Thymus (tissue), 11 donors: Measurements from ENCODE around the gene PRSS23. TPM values are rescaled to one million over a fixed set of nuclear protein-coding genes. Genes with fewer than 3 reads are reported as not detected.

Source experiments
- DNase-seq, 9 donors: peaks; one replicate each; pipeline ENCODE4 v3.0.0-alpha.2; 2013; ENCODE audit warnings: low spot score in 9 of 9, low read depth in 6 of 9, missing footprints in 1 of 9
- H3K27ac ChIP-seq, 2 donors: one replicate each; pipeline ENCODE4 v1.5.1; 2013; ENCODE audit warnings: control low read depth in 1 of 2, low read depth in 1 of 2, low read length in 1 of 2, mild to moderate bottlenecking in 1 of 2, moderate library complexity in 1 of 2
- H3K27me3 ChIP-seq, 2 donors: one replicate each; pipeline ENCODE4 v1.5.1; 2013; ENCODE audit warnings: low read length in 1 of 2; ENCODE audit not compliant: control insufficient read depth in 2 of 2, insufficient read depth in 1 of 2
- H3K36me3 ChIP-seq, 2 donors: one replicate each; pipeline ENCODE4 v1.5.1; 2013; ENCODE audit warnings: low read length in 1 of 2, mild to moderate bottlenecking in 1 of 2, moderate library complexity in 1 of 2; ENCODE audit not compliant: control insufficient read depth in 2 of 2, insufficient read depth in 2 of 2
- H3K4me1 ChIP-seq, 2 donors: one replicate each; pipeline ENCODE4 v1.5.1; 2013; ENCODE audit warnings: low read length in 2 of 2; ENCODE audit not compliant: control insufficient read depth in 2 of 2, insufficient read depth in 2 of 2
- H3K4me3 ChIP-seq, 2 donors: one replicate each; pipeline ENCODE4 v1.5.1; 2013; ENCODE audit warnings: low read length in 2 of 2, control low read depth in 1 of 2, mild to moderate bottlenecking in 1 of 2
- H3K9me3 ChIP-seq, 2 donors: one replicate each; pipeline ENCODE4 v1.5.1; 2013; ENCODE audit warnings: low read length in 1 of 2, mild to moderate bottlenecking in 1 of 2; ENCODE audit not compliant: control insufficient read depth in 2 of 2, insufficient read depth in 1 of 2
- WGBS: extraction: QIAGEN DNeasy Blood & Tissue Kit; methylation state at CpG from one replicate; pipeline ENCODE4 v1.1.7; 2013; 5-methylcytosine and 5-hydroxymethylcytosine counted together
- polyA plus RNA-seq: library from polyadenylated mRNA; stranded (reverse); fragments of 200-250 nt; gene quantifications from one replicate; pipeline ENCODE4 v1.2.3, GENCODE V29; 2013
- total RNA-seq: library from RNA; stranded (reverse); fragments of 120-200 nt; gene quantifications from one replicate; pipeline ENCODE4 v1.2.4, GENCODE V29; 2013
- donor health status: healthy.

PRSS23 gene
- total and polyA plus RNA-seq, 2 donors, result 8.9 to 22.4 TPM

- Histone ChIP-seq H3K4me3 (no peak overlapping the region), H3K27me3 (peaks cover 28 to 33% of the 10 kb centered on the region in 2 donors), H3K9me3 (no peaks in the 10 kb centered on the region), H3K4me1 (peaks cover 0 to 4% of the 10 kb centered on the region in 2 donors), H3K27ac (no peak overlapping the region), H3K36me3 (no peaks in the 10 kb centered on the region)
- no peak for DNase-seq
- 95% methylated on average over 4 of the region's 4 CpGs for WGBS
Measured at GRCh38 chr11:86804951-86805350, 4.6 kb downstream of the PRSS23 start.

GRCh38 chr11:86805873-86806310 lies 5.5 kb downstream of the PRSS23 start:
- Histone ChIP-seq H3K9me3 (no peaks in the 10 kb centered on the region), H3K36me3 (no peaks in the 10 kb centered on the region), H3K4me1 (no peaks in the 10 kb centered on the region), H3K27me3 (peaks cover 19 to 26% of the 10 kb centered on the region in 2 donors), H3K27ac (no peak overlapping the region), H3K4me3 (no peak overlapping the region)
- WGBS, result 60% methylated on average over 2 of the region's 2 CpGs
- DNase-seq, result no peak

GRCh38 chr11:86806903-86807302 lies 6.6 kb downstream of the PRSS23 start:
- Histone ChIP-seq H3K4me3 (no peak overlapping the region), H3K4me1 (no peaks in the 10 kb centered on the region), H3K9me3 (no peaks in the 10 kb centered on the region), H3K27me3 (peaks cover 9 to 16% of the 10 kb centered on the region in 2 donors), H3K36me3 (no peaks in the 10 kb centered on the region), H3K27ac (no peak overlapping the region)
- DNase-seq, result no peak
- WGBS, result 91% methylated on average over 3 of the region's 3 CpGs

GRCh38 chr11:86807360-86807759 lies 7.0 kb downstream of the PRSS23 start:
- Histone ChIP-seq H3K9me3 (no peaks in the 10 kb centered on the region), H3K4me1 (no peaks in the 10 kb centered on the region), H3K27me3 (peaks cover 4 to 11% of the 10 kb centered on the region in 2 donors), H3K36me3 (no peaks in the 10 kb centered on the region), H3K27ac (no peak overlapping the region), H3K4me3 (no peak overlapping the region)
- WGBS, result 96% methylated on average over 5 of the region's 5 CpGs
- DNase-seq, result no peak

- DNase-seq, result no peak
- Histone ChIP-seq H3K36me3 (no peaks in the 10 kb centered on the region), H3K27ac (no peak overlapping the region), H3K4me1 (no peaks in the 10 kb centered on the region), H3K9me3 (no peaks in the 10 kb centered on the region), H3K27me3 (no peaks in the 10 kb centered on the region), H3K4me3 (no peak overlapping the region)
Measured at GRCh38 chr11:86809561-86809960, 9.2 kb downstream of the PRSS23 start.

- Histone ChIP-seq H3K4me1 (no peaks in the 10 kb centered on the region), H3K9me3 (no peaks in the 10 kb centered on the region), H3K4me3 (no peak overlapping the region), H3K36me3 (no peaks in the 10 kb centered on the region), H3K27me3 (no peaks in the 10 kb centered on the region), H3K27ac (no peak overlapping the region)
- no peak for DNase-seq
- WGBS, result 91% methylated on average over 2 of the region's 2 CpGs
Measured at GRCh38 chr11:86810288-86810687, 9.9 kb downstream of the PRSS23 start.

GRCh38 chr11:86811637-86812321 lies 11.4 kb downstream of the PRSS23 start:
- DNase-seq, result no peak
- WGBS, result 88% methylated on average over 2 of the region's 2 CpGs

GRCh38 chr11:86812322-86812670 lies 12.0 kb downstream of the PRSS23 start:
- WGBS, result 85% methylated on average over 7 of the region's 7 CpGs
- H3K36me3 ChIP-seq, result no peaks in the 10 kb centered on the region
- H3K27me3 ChIP-seq, result peaks cover 0 to 2% of the 10 kb centered on the region in 2 donors
- no peaks in the 10 kb centered on the region for H3K9me3 ChIP-seq
- no peak for DNase-seq
- no peak overlapping the region for H3K4me3 ChIP-seq
- no peaks in the 10 kb centered on the region for H3K4me1 ChIP-seq
- no peak overlapping the region for H3K27ac ChIP-seq

More at GRCh38 chr11:86811637-86812321, 11.4 kb downstream of the PRSS23 start:
- Histone ChIP-seq H3K27me3 (peaks cover 0 to 2% of the 10 kb centered on the region in 2 donors), H3K9me3 (no peaks in the 10 kb centered on the region), H3K36me3 (no peaks in the 10 kb centered on the region), H3K27ac (no peak overlapping the region), H3K4me3 (no peak overlapping the region), H3K4me1 (no peaks in the 10 kb centered on the region)

GRCh38 chr11:86812981-86813380 lies 12.6 kb downstream of the PRSS23 start:
- 97% methylated on average over 1 of the region's 1 CpG for WGBS
- Histone ChIP-seq H3K4me1 (no peaks in the 10 kb centered on the region), H3K27ac (no peak overlapping the region), H3K9me3 (no peaks in the 10 kb centered on the region), H3K36me3 (no peaks in the 10 kb centered on the region), H3K4me3 (no peak overlapping the region), H3K27me3 (peaks cover 0 to 2% of the 10 kb centered on the region in 2 donors)
- no peak for DNase-seq
